K562 (cell line): ENCODE results near the gene SLC29A3. TPM values are rescaled to one million over a fixed set of nuclear protein-coding genes. Genes with fewer than 3 reads are reported as not detected.
"Not testable (repeated sequence)": the region's sequence is repeated elsewhere in the genome, so short reads cannot be mapped to it uniquely, and the experiment has no call there.

Experiments used
- ATAC-seq: fragments of 200-7000 bp; cut with Tn5 transposase; 3 replicates; pipeline ENCODE4 v1.9.1; 2020; ENCODE audit warnings: moderate library complexity
- BruUV-seq: library from RNA; stranded (reverse); fragments of 400-500 nt; replicated peaks from 2 replicates; lab custom pipeline; 2021; lab: Mats Ljungman, UMichigan
- CTCF ChIA-PET: fragments of 300-600 bp; formaldehyde crosslinking; extraction: SDS; loops from one replicate; lab custom pipeline; 2021; ENCODE audit warnings: low intra/inter-chr PET ratio; lab: Yijun Ruan, JAX
- POLR2A ChIA-PET: fragments of 300-600, 350-650 bp; sonication (Branson Sonifier 250); formaldehyde crosslinking; extraction: SDS; loops from one replicate; lab custom pipeline; 2021; ENCODE audit warnings: antibody characterized with exemption, inconsistent platforms; lab: Yijun Ruan, JAX
- DNase-seq, 4 experiments: peaks; one replicate each; pipeline versions ENCODE4 v3.0.0 to v3.0.0-alpha.2; 2011 to 2018; ENCODE audit warnings: low spot score in 3 of 4, mixed read lengths in 3 of 4; ENCODE audit errors: extremely low read depth in 1 of 4
- FAIRE-seq: peaks from 2 replicates; lab custom pipeline; 2011; peaks lifted over from hg19 to GRCh38; lab: Jason Lieb, UNC
- H2AFZ ChIP-seq: 2 replicates; pipeline ENCODE4 v1.6.0; 2011; ENCODE audit warnings: low read depth, low read length, control low read depth, inconsistent platforms
- H3K27ac ChIP-seq: fragments of 200-600 bp; 3 replicates; pipeline ENCODE4 v1.8.0; 2011; ENCODE audit warnings: low read depth, mild to moderate bottlenecking, control low read depth, inconsistent platforms, low read length, moderate library complexity, mixed read lengths; ENCODE audit errors: extremely low read depth
- H3K27me3 ChIP-seq, 2 experiments: fragments of 300-600 bp in 1 of 2; 2 replicates in 1 of 2; 3 replicates in 1 of 2; pipeline versions ENCODE4 v1.6.0 to v1.8.0; 2011; ENCODE audit warnings: inconsistent platforms in 2 of 2, low read length in 2 of 2, mild to moderate bottlenecking in 1 of 2, mixed read lengths in 1 of 2, moderate library complexity in 1 of 2; ENCODE audit not compliant: control insufficient read depth in 2 of 2, insufficient read depth in 2 of 2
- H3K36me3 ChIP-seq: fragments of 300-600 bp; 3 replicates; pipeline ENCODE4 v1.8.0; 2011; ENCODE audit warnings: mild to moderate bottlenecking, low read length, inconsistent platforms; ENCODE audit not compliant: control insufficient read depth, insufficient read depth
- H3K4me1 ChIP-seq, 2 experiments: fragments of 200-600 bp in 1 of 2; replicated peaks in 1 of 2; 2 replicates in 1 of 2; 3 replicates in 1 of 2; pipeline versions ENCODE4 v1.5.1 to v1.8.0; 2011; ENCODE audit warnings: inconsistent platforms in 2 of 2, low read length in 2 of 2, mild to moderate bottlenecking in 1 of 2, mixed read lengths in 1 of 2, moderate library complexity in 1 of 2; ENCODE audit not compliant: control insufficient read depth in 2 of 2, insufficient read depth in 2 of 2
- H3K4me2 ChIP-seq: 2 replicates; pipeline ENCODE4 v1.6.1; 2011; ENCODE audit warnings: low read length, control low read depth, inconsistent platforms, mixed read lengths; ENCODE audit not compliant: insufficient read depth
- H3K4me3 ChIP-seq: fragments of 200-600 bp; sonication (generic), shearing (Covaris generic); 2 replicates; pipeline ENCODE4 v1.5.1; 2016; ENCODE audit warnings: control low read depth, inconsistent platforms
- H3K79me2 ChIP-seq: fragments of 200-600 bp; 3 replicates; pipeline ENCODE4 v1.8.0; 2011; ENCODE audit warnings: low read length, inconsistent platforms; ENCODE audit not compliant: control insufficient read depth, insufficient read depth
- H3K9ac ChIP-seq, 2 experiments: 2 replicates each; pipeline versions ENCODE4 v1.6.0 to v1.6.1; 2011; ENCODE audit warnings: low read depth in 2 of 2, low read length in 2 of 2, control low read depth in 1 of 2, inconsistent platforms in 1 of 2, mild to moderate bottlenecking in 1 of 2, mixed read lengths in 1 of 2; ENCODE audit not compliant: insufficient read depth in 1 of 2
- H3K9me1 ChIP-seq: one replicate; pipeline ENCODE4 v1.6.0; 2011; ENCODE audit warnings: inconsistent platforms, mild to moderate bottlenecking, low read length, moderate library complexity; ENCODE audit not compliant: control insufficient read depth, insufficient read depth
- H3K9me3 ChIP-seq: replicated peaks from 2 replicates; pipeline ENCODE4 v1.5.1; 2011; ENCODE audit warnings: low read depth, low read length, inconsistent platforms; ENCODE audit not compliant: control insufficient read depth, insufficient read depth
- H4K20me1 ChIP-seq: replicated peaks from 2 replicates; pipeline ENCODE4 v1.6.1; 2011; ENCODE audit warnings: low read length, inconsistent platforms, mixed read lengths; ENCODE audit not compliant: control insufficient read depth, insufficient read depth
- C11orf30 ChIP-seq: fragments of 450-650 bp; IDR thresholded peaks from 2 replicates; pipeline ENCODE4 v1.6.1; 2016; ENCODE audit warnings: low read depth, mild to moderate bottlenecking
- FOXJ2 ChIP-seq: fragments of 200-800 bp; sonication (Bioruptor generic); IDR thresholded peaks from 2 replicates; pipeline ENCODE4 v1.6.1; 2016; ENCODE audit warnings: missing genetic modification characterization, missing compliant biosample characterization
- LARP7 ChIP-seq: fragments of 450-650 bp; IDR thresholded peaks from 2 replicates; pipeline ENCODE4 v1.6.1; 2016
- NFRKB ChIP-seq: fragments of 450-650 bp; IDR thresholded peaks from 2 replicates; pipeline ENCODE4 v1.6.1; 2016; ENCODE audit warnings: low read depth
- NFXL1 ChIP-seq: fragments of 450-650 bp; formaldehyde crosslinking; IDR thresholded peaks from 2 replicates; pipeline ENCODE4 v1.4.0; 2021; ENCODE audit warnings: mild to moderate bottlenecking
- PML ChIP-seq: IDR thresholded peaks from 2 replicates; pipeline ENCODE4 v1.6.1; 2012; ENCODE audit warnings: low read length, inconsistent platforms
- SREBF1 ChIP-seq: fragments of 150-350 bp; IDR thresholded peaks from 2 replicates; pipeline ENCODE4 v1.6.1; 2014; ENCODE audit warnings: antibody characterized with exemption, low read depth, low read length, borderline replicate concordance
- WHSC1 ChIP-seq: IDR thresholded peaks from one replicate; pipeline ENCODE4 v1.6.1; 2012; ENCODE audit warnings: low read length, control low read depth, inconsistent platforms
- XRCC5 ChIP-seq: fragments of 200-400 bp; formaldehyde crosslinking; IDR thresholded peaks from 2 replicates; pipeline ENCODE4 v1.6.1; 2017; ENCODE audit warnings: low read depth, mild to moderate bottlenecking, low read length
- WGBS: fragments of 100-300 bp; shearing (Covaris generic); methylation state at CpG from one replicate; pipeline ENCODE4 v1.1.6; 2016; ENCODE audit warnings: low coverage, mixed read lengths; ENCODE audit not compliant: insufficient coverage; ENCODE audit errors: missing lambda C conversion rate; 5-methylcytosine and 5-hydroxymethylcytosine counted together
- in situ Hi-C: fragments of 300-500 bp; cut with MboI; formaldehyde crosslinking; loops from 4 replicates; pipeline ENCODE4 v1.15.0; 2018; ENCODE audit warnings: inconsistent platforms, mixed read lengths
- intact Hi-C: fragments of 100-400 bp; cut with micrococcal nuclease; formaldehyde crosslinking; loops from 2 replicates; pipeline ENCODE4 v1.14.2; 2022
- polyA plus RNA-seq, 8 experiments: library from polyadenylated mRNA; depleted of rRNA in 4 of 8; stranded (reverse) in 5 of 8; unstranded in 3 of 8; fragments of >200 nt; fragmentation: Nextera tagmentation in 2 of 8; fragmentation: Illumina TruSeq in 1 of 8; extraction: Ambion mirVana in 2 of 8; extraction: Trizol in 1 of 8; gene quantifications; 2 replicates each; pipeline versions ENCODE4 v1.2.1 to v1.2.3, GENCODE V29; 2011 to 2014; ENCODE audit warnings: inconsistent platforms in 1 of 8, missing spikeins in 1 of 8
- total RNA-seq, 7 experiments: library from RNA; depleted of rRNA in 6 of 7; stranded (reverse); fragments of >200 nt in 6 of 7; fragmentation: Illumina TruSeq in 2 of 7; extraction: Trizol in 2 of 7; gene quantifications; 2 replicates each; pipeline versions ENCODE4 v1.2.1 to v1.2.3, GENCODE V29; 2011 to 2021; ENCODE audit warnings: low replicate concordance in 1 of 7
- TF ChIP-seq, protein P1 (sequence below): fragments of 450-650 bp; formaldehyde crosslinking; IDR thresholded peaks from 2 replicates; pipeline ENCODE4 v1.4.0; 2020; ENCODE audit warnings: mild to moderate bottlenecking, moderate library complexity

Gene SLC29A3
- total and polyA plus RNA-seq, 9 of the 15 experiments (the other 6 are each of a cell fraction or from before 2014, with no cell fraction given) = 2.1 to 10.7 (median 4.6) TPM

DNA sequence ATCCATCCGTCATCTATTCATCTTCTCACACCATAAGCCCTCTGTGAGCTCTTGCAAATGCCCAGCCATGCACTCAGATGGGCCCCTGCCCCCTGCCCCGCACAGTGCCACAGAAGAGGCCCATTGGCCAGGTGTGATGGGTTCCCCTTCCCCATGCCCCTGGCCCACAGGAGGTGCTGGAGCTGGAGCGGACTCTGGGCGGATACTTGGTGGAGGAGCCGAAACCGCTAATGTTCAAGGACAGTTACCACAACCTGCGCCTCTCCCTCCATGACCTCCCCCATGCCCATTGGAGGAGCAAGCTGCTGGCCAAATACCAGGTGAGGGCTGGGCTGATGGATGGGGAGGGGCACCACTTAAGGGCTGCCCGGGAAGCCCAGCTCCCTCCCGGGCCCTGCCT lies 23.4 kb upstream of the SLC29A3 start:
- ATAC-seq = no peak
- CTCF ChIA-PET = no interaction called here
- Histone ChIP-seq H3K9ac (no peak overlapping the region), H3K36me3 (no peaks in the 10 kb centered on the region), H3K4me2 (no peak overlapping the region), H3K27me3 (peaks cover 4 to 35% of the 10 kb centered on the region in 2 experiments; a peak in 3 of 5 replicates), H3K4me1 (peaks cover 0 to 15% of the 10 kb centered on the region in 2 experiments; a peak in 1 of 5 replicates), H3K4me3 (no peak overlapping the region), H3K79me2 (no peaks in the 10 kb centered on the region), H2AFZ (no peak overlapping the region), H3K27ac (no peak overlapping the region), H3K9me3 (no peaks in the 10 kb centered on the region), H4K20me1 (peaks cover 2% of the 10 kb centered on the region; the same call in 1 of the 2 replicates), H3K9me1 (no peaks in the 10 kb centered on the region)
- in situ Hi-C loops (no loop called here), intact Hi-C loops (no loop called here)
- BruUV-seq = no TSS peak
- TF ChIP-seq LARP7 = no peak
- TF ChIP-seq NFXL1 (CRISPR knock-in tag) = no peak
- FAIRE-seq = no peak
- 49% methylated on average over 9 of the region's 9 CpGs for WGBS
- POLR2A ChIA-PET = no interaction called here
- no peak for DNase-seq

DNA sequence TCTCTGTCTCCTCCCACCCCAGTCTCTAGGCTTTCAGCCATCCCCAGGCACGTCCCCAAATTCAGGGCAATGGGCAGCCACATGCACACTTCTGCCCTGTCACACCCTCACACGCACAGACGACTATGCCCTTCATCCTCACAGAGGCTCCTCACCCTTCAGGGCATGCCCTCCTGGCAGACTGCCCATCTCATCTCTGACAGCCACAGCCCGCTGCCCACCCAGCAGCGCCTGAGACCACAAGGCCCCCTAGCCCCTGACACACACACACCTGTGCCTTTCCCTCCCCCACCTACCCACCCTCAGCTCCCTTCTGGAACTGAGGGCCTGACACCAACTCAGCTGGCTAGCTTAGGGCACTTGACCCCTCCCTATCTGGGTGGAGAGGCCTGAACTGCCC lies 23.0 kb upstream of the SLC29A3 start:
- peaks cover 4 to 40% of the 10 kb centered on the region in 2 experiments; a peak in 3 of 5 replicates for H3K27me3 ChIP-seq
- TF ChIP-seq SREBF1 (no peak), NFRKB (no peak), FOXJ2 (tag) (no peak), C11orf30 (no peak), PML (no peak), XRCC5 (no peak), WHSC1 (no peak)
- TF ChIP-seq, protein P1, sequence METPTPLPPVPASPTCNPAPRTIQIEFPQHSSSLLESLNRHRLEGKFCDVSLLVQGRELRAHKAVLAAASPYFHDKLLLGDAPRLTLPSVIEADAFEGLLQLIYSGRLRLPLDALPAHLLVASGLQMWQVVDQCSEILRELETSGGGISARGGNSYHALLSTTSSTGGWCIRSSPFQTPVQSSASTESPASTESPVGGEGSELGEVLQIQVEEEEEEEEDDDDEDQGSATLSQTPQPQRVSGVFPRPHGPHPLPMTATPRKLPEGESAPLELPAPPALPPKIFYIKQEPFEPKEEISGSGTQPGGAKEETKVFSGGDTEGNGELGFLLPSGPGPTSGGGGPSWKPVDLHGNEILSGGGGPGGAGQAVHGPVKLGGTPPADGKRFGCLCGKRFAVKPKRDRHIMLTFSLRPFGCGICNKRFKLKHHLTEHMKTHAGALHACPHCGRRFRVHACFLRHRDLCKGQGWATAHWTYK (CRISPR knock-in tag) = no peak
- H4K20me1 ChIP-seq = peaks cover 2% of the 10 kb centered on the region; the same call in 1 of the 2 replicates
- no peak overlapping the region for H3K27ac ChIP-seq
- no peak overlapping the region for H3K4me2 ChIP-seq
- ATAC-seq (no peak), FAIRE-seq (no peak), DNase-seq (no peak)
- peaks cover 0 to 14% of the 10 kb centered on the region in 2 experiments; a peak in 1 of 5 replicates for H3K4me1 ChIP-seq
- 20% methylated on average over 5 of the region's 5 CpGs for WGBS
- in situ Hi-C loops = no loop called here
- CTCF ChIA-PET = no interaction called here
- H3K9ac ChIP-seq = no peak overlapping the region
- intact Hi-C loops = no loop called here
- no TSS peak for BruUV-seq
- H3K36me3 ChIP-seq = no peaks in the 10 kb centered on the region
- no peaks in the 10 kb centered on the region for H3K79me2 ChIP-seq
- no peaks in the 10 kb centered on the region for H3K9me1 ChIP-seq
- no peaks in the 10 kb centered on the region for H3K9me3 ChIP-seq
- POLR2A ChIA-PET = interaction anchor here (0.5 kb wide), 1 partner anchor 554 kb away, joined by 3 read pairs; no protein-coding TSS in a partner anchor
- no peak overlapping the region for H3K4me3 ChIP-seq
- H2AFZ ChIP-seq = no peak overlapping the region

DNA sequence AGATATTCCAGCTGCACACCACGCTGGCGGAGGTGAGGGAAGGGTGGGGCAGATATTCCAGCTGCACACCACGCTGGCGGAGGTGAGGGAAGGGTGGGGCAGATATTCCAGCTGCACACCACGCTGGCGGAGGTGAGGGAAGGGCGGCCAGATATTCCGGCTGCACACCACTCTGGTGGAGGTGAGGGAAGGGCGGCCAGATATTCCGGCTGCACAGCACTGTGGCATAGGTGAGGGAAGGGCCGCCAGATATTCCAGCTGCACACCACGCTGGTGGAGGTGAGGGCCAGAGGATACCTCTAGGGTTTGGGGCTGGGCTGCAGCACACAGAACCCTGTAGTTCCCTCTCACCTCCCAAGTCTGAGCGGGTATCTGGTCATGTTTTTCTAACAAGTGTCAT lies 22.2 kb upstream of the SLC29A3 start:
- 58% methylated on average over 8 of the region's 13 CpGs for WGBS
- H3K4me3 ChIP-seq, BruUV-seq, H4K20me1 ChIP-seq, H3K9ac ChIP-seq, intact Hi-C loops, H3K9me1 ChIP-seq, in situ Hi-C loops, H3K36me3 ChIP-seq, DNase-seq, H3K79me2 ChIP-seq, H3K4me2 ChIP-seq, CTCF ChIA-PET, FAIRE-seq, H3K9me3 ChIP-seq, H2AFZ ChIP-seq, ATAC-seq, H3K27ac ChIP-seq: not testable (repeated sequence)
- Histone ChIP-seq H3K27me3 (peaks cover 7 to 47% of the 10 kb centered on the region in 2 experiments; a peak in 3 of 5 replicates), H3K4me1 (peaks cover 0 to 17% of the 10 kb centered on the region in 2 experiments; a peak in 1 of 5 replicates)
- POLR2A ChIA-PET = interaction anchor here (0.5 kb wide), 1 partner anchor 555 kb away, joined by 3 read pairs; no protein-coding TSS in a partner anchor
